HEK293 (cell line): Measurements from ENCODE around the gene SCGB1A1.

Source experiments
- CTCF ChIA-PET: fragments of 350-600 bp; formaldehyde crosslinking; extraction: SDS; loops from one replicate; lab custom pipeline; 2021; ENCODE audit warnings: antibody characterized with exemption; lab: Yijun Ruan, JAX
- POLR2A ChIA-PET: fragments of 300-600 bp; formaldehyde crosslinking; extraction: SDS; loops from one replicate; lab custom pipeline; 2020; ENCODE audit warnings: antibody characterized with exemption, inconsistent platforms; lab: Yijun Ruan, JAX
- H3K27ac ChIP-seq: fragments of 200-500 bp; sonication (Bioruptor generic); 2 replicates; pipeline ENCODE4 v1.5.1; 2014; ENCODE audit warnings: low read depth, low read length, control low read depth, inconsistent platforms; ENCODE audit errors: extremely low read depth
- H3K36me3 ChIP-seq, 2 experiments: fragments of 200-500 bp in 1 of 2; sonication (Bioruptor generic) in 1 of 2; 1 replicate in 1 of 2; 2 replicates in 1 of 2; pipeline ENCODE4 v1.5.1; 2014 to 2017; ENCODE audit warnings: inconsistent platforms in 2 of 2, low read length in 2 of 2; ENCODE audit not compliant: control insufficient read depth in 2 of 2, insufficient read depth in 1 of 2
- H3K4me1 ChIP-seq: fragments of 200-500 bp; sonication (Bioruptor generic); 2 replicates; pipeline ENCODE4 v1.5.1; 2014; ENCODE audit warnings: mild to moderate bottlenecking, low read length, inconsistent platforms; ENCODE audit not compliant: control insufficient read depth, insufficient read depth
- H3K4me3 ChIP-seq: 2 replicates; pipeline ENCODE4 v1.5.1; 2011; ENCODE audit warnings: low read depth, mild to moderate bottlenecking, control low read depth, low read length, moderate library complexity
- H3K9me3 ChIP-seq: fragments of 200-500 bp; sonication (Bioruptor generic); 2 replicates; pipeline ENCODE4 v1.5.1; 2014; ENCODE audit warnings: low read depth, low read length, inconsistent platforms; ENCODE audit not compliant: control insufficient read depth, insufficient read depth
- EGR2 ChIP-seq: fragments of 450-650 bp; formaldehyde crosslinking; IDR thresholded peaks from 2 replicates; pipeline ENCODE4 v1.5.1; 2016; ENCODE audit warnings: low read depth, missing biosample characterization, missing genetic modification characterization
- GLI4 ChIP-seq: fragments of 450-650 bp; formaldehyde crosslinking; IDR thresholded peaks from 2 replicates; pipeline ENCODE4 v1.5.1; 2016; ENCODE audit warnings: missing biosample characterization, missing genetic modification characterization
- KLF8 ChIP-seq: fragments of 450-650 bp; formaldehyde crosslinking; IDR thresholded peaks from 2 replicates; pipeline ENCODE4 v1.5.1; 2016; ENCODE audit warnings: missing biosample characterization, missing genetic modification characterization
- SCRT1 ChIP-seq: fragments of 450-650 bp; formaldehyde crosslinking; IDR thresholded peaks from 2 replicates; pipeline ENCODE4 v1.5.1; 2016; ENCODE audit warnings: missing biosample characterization, missing genetic modification characterization, borderline replicate concordance
- ZNF211 ChIP-seq: fragments of 450-650 bp; formaldehyde crosslinking; IDR thresholded peaks from 2 replicates; pipeline ENCODE4 v1.5.1; 2016; ENCODE audit warnings: low read depth, missing biosample characterization, missing genetic modification characterization
- ZNF248 ChIP-seq: fragments of 450-650 bp; formaldehyde crosslinking; IDR thresholded peaks from 2 replicates; pipeline ENCODE4 v1.5.1; 2017; ENCODE audit warnings: missing biosample characterization, missing genetic modification characterization
- ZNF366 ChIP-seq: fragments of 450-650 bp; formaldehyde crosslinking; conservative IDR thresholded peaks from 2 replicates; pipeline ENCODE4 v1.5.1; 2016; ENCODE audit warnings: missing biosample characterization, missing genetic modification characterization
- ZNF37A ChIP-seq: fragments of 450-650 bp; IDR thresholded peaks from 2 replicates; pipeline ENCODE4 v1.5.1; 2018; ENCODE audit warnings: missing biosample characterization, missing genetic modification characterization
- ZNF394 ChIP-seq: fragments of 450-650 bp; formaldehyde crosslinking; IDR thresholded peaks from 2 replicates; pipeline ENCODE4 v1.5.1; 2016; ENCODE audit warnings: missing biosample characterization, missing genetic modification characterization, mild to moderate bottlenecking, moderate library complexity, borderline replicate concordance
- ZNF501 ChIP-seq: fragments of 450-650 bp; formaldehyde crosslinking; IDR thresholded peaks from 2 replicates; pipeline ENCODE4 v1.5.1; 2016; ENCODE audit warnings: missing biosample characterization, missing genetic modification characterization
- ZNF561 ChIP-seq: fragments of 450-650 bp; IDR thresholded peaks from 2 replicates; pipeline ENCODE4 v1.5.1; 2018; ENCODE audit warnings: missing biosample characterization, missing genetic modification characterization, borderline replicate concordance
- ZNF585B ChIP-seq: fragments of 450-650 bp; formaldehyde crosslinking; IDR thresholded peaks from 2 replicates; pipeline ENCODE4 v1.5.1; 2016; ENCODE audit warnings: missing biosample characterization, missing genetic modification characterization
- ZNF664 ChIP-seq: fragments of 450-650 bp; formaldehyde crosslinking; IDR thresholded peaks from 2 replicates; pipeline ENCODE4 v1.5.1; 2016; ENCODE audit warnings: missing biosample characterization, missing genetic modification characterization
- ZNF677 ChIP-seq: fragments of 450-650 bp; IDR thresholded peaks from 2 replicates; pipeline ENCODE4 v1.5.0; 2018; ENCODE audit warnings: missing biosample characterization, mild to moderate bottlenecking, missing genetic modification characterization, moderate library complexity
- ZNF701 ChIP-seq: fragments of 450-650 bp; formaldehyde crosslinking; IDR thresholded peaks from 2 replicates; pipeline ENCODE4 v1.5.1; 2016; ENCODE audit warnings: missing biosample characterization, missing genetic modification characterization
- ZNF707 ChIP-seq: fragments of 450-650 bp; formaldehyde crosslinking; IDR thresholded peaks from 2 replicates; pipeline ENCODE4 v1.5.1; 2016; ENCODE audit warnings: missing biosample characterization, missing genetic modification characterization
- ZNF768 ChIP-seq: fragments of 450-650 bp; formaldehyde crosslinking; IDR thresholded peaks from 2 replicates; pipeline ENCODE4 v1.5.1; 2018; ENCODE audit warnings: missing biosample characterization, mild to moderate bottlenecking, missing genetic modification characterization
- ZNF830 ChIP-seq: fragments of 450-650 bp; IDR thresholded peaks from 2 replicates; pipeline ENCODE4 v1.5.0; 2018; ENCODE audit warnings: missing biosample characterization, missing genetic modification characterization, low read depth, mild to moderate bottlenecking, moderate library complexity
- ZSCAN16 ChIP-seq: fragments of 450-650 bp; formaldehyde crosslinking; IDR thresholded peaks from 2 replicates; pipeline ENCODE4 v1.5.1; 2016; ENCODE audit warnings: missing biosample characterization, missing genetic modification characterization
- ZXDB ChIP-seq: fragments of 450-650 bp; formaldehyde crosslinking; IDR thresholded peaks from 2 replicates; pipeline ENCODE4 v1.5.1; 2016; ENCODE audit warnings: missing biosample characterization, missing genetic modification characterization
- TF ChIP-seq, protein P1 (sequence below): fragments of 450-650 bp; formaldehyde crosslinking; IDR thresholded peaks from 2 replicates; pipeline ENCODE4 v1.5.1; 2016; ENCODE audit warnings: missing biosample characterization, missing genetic modification characterization
- TF ChIP-seq, protein P2 (sequence below): fragments of 450-650 bp; formaldehyde crosslinking; IDR thresholded peaks from 2 replicates; pipeline ENCODE4 v1.5.1; 2016; ENCODE audit warnings: missing biosample characterization, missing genetic modification characterization
- TF ChIP-seq, protein P3 (sequence below): fragments of 450-650 bp; formaldehyde crosslinking; IDR thresholded peaks from 2 replicates; pipeline ENCODE4 v1.5.1; 2017; ENCODE audit warnings: missing biosample characterization, missing genetic modification characterization

Gene SCGB1A1

DNA sequence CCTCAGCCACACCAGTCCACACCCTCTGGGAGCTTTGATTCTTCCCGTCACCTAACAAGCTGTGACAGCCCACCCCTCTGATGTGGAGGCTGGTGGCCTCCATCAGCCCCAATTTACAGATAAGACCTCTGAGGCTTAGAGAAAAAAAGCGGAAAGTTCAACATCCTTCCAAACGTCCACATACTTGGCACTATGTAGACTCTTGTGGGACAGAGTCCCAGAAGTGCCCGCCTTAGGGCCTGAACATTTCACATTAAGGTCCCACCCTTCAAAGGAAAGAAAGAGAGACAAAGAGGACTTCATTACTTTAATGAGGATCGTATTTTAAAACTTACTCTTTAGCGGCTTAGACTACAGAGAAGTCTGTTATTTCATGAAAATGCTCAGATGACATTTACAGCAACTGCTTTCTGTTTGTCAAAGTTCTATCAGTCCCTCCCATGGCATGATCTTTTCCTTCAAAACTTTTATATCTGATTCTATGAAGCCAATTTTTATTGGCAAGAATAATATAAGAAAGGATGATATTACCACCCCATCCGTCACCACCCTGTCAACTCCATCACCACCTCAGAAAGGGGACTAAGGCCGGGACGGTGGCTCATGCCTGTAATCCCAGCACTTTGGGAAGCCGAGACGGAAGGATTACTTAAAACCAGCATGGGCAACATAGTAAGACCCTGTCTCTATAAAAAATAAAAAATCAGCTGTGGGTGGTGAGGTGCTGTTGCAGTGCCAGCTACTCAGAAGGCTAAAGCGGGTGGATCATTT lies 15.7 kb upstream of the SCGB1A1 start:
- POLR2A ChIA-PET: interaction anchor here (1.1 kb wide), 1 partner anchor 171 kb away, joined by 3 read pairs; the partner anchor contains the start of gene EEF1G
- no peak for TF ChIP-seq GLI4 (tag by site-specific recombination)
- TF ChIP-seq ZNF366: no peak
- no peak for TF ChIP-seq ZNF707 (tag by site-specific recombination)
- TF ChIP-seq ZNF830 (tag by site-specific recombination): no peak
- no peak for TF ChIP-seq ZNF561 (tag by site-specific recombination)
- TF ChIP-seq EGR2 (tag by site-specific recombination): no peak
- no peak for TF ChIP-seq ZNF501 (tag by site-specific recombination)
- TF ChIP-seq, protein P1, sequence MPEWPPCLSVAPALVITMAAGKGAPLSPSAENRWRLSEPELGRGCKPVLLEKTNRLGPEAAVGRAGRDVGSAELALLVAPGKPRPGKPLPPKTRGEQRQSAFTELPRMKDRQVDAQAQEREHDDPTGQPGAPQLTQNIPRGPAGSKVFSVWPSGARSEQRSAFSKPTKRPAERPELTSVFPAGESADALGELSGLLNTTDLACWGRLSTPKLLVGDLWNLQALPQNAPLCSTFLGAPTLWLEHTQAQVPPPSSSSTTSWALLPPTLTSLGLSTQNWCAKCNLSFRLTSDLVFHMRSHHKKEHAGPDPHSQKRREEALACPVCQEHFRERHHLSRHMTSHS: no peak
- TF ChIP-seq ZNF585B: no peak
- TF ChIP-seq KLF8 (tag by site-specific recombination): no peak
- TF ChIP-seq ZNF677 (tag by site-specific recombination): no peak
- TF ChIP-seq, protein P2, sequence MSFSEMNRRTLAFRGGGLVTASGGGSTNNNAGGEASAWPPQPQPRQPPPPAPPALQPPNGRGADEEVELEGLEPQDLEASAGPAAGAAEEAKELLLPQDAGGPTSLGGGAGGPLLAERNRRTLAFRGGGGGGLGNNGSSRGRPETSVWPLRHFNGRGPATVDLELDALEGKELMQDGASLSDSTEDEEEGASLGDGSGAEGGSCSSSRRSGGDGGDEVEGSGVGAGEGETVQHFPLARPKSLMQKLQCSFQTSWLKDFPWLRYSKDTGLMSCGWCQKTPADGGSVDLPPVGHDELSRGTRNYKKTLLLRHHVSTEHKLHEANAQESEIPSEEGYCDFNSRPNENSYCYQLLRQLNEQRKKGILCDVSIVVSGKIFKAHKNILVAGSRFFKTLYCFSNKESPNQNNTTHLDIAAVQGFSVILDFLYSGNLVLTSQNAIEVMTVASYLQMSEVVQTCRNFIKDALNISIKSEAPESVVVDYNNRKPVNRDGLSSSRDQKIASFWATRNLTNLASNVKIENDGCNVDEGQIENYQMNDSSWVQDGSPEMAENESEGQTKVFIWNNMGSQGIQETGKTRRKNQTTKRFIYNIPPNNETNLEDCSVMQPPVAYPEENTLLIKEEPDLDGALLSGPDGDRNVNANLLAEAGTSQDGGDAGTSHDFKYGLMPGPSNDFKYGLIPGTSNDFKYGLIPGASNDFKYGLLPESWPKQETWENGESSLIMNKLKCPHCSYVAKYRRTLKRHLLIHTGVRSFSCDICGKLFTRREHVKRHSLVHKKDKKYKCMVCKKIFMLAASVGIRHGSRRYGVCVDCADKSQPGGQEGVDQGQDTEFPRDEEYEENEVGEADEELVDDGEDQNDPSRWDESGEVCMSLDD: no peak
- no peak for TF ChIP-seq ZNF248
- no peak for TF ChIP-seq ZNF37A (tag by site-specific recombination)
- no peak for TF ChIP-seq SCRT1
- TF ChIP-seq ZNF768 (tag by site-specific recombination): no peak
- no peak for TF ChIP-seq ZNF211 (tag by site-specific recombination)
- TF ChIP-seq ZNF701: no peak
- TF ChIP-seq ZXDB (tag by site-specific recombination): no peak
- Histone ChIP-seq H3K4me3 (no peak overlapping the region), H3K27ac (no peak overlapping the region), H3K9me3 (no peaks in the 10 kb centered on the region), H3K36me3 (no peaks in the 10 kb centered on the region), H3K4me1 (no peaks in the 10 kb centered on the region)
- CTCF ChIA-PET: interaction anchor here (0.7 to 3.3 kb wide), 3 partner anchors 8 to 21 kb away, joined by 3 to 14 read pairs (median 5); no protein-coding TSS in a partner anchor

DNA sequence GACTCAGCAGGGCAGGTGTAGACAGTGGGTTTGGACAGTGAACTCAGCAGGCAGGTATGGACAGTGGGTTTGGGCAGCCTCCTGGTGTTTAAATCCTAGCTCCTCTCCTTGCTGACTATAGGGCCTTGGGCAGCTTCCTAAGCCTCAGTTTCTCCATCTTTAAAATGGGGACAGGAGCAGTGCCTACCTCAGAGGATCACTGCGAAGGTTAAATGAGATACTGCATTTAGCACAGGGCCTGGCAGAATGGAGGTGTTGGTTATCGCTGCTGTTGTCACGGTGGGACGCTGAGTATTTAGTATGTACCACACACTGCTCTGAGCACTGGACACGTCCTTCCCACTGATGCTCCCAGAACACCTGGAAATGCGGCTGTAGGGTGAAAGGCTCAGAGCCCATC lies 14.4 kb upstream of the SCGB1A1 start:
- Histone ChIP-seq H3K4me1 (no peaks in the 10 kb centered on the region), H3K4me3 (no peak overlapping the region), H3K36me3 (no peaks in the 10 kb centered on the region), H3K9me3 (no peaks in the 10 kb centered on the region), H3K27ac (no peak overlapping the region)
- TF ChIP-seq ZNF394 (tag by site-specific recombination) (no peak), GLI4 (tag by site-specific recombination) (no peak), ZNF664 (tag by site-specific recombination) (peak; percentile 66), ZNF677 (tag by site-specific recombination) (no peak), ZSCAN16 (tag by site-specific recombination) (no peak)
- TF ChIP-seq, protein P3, sequence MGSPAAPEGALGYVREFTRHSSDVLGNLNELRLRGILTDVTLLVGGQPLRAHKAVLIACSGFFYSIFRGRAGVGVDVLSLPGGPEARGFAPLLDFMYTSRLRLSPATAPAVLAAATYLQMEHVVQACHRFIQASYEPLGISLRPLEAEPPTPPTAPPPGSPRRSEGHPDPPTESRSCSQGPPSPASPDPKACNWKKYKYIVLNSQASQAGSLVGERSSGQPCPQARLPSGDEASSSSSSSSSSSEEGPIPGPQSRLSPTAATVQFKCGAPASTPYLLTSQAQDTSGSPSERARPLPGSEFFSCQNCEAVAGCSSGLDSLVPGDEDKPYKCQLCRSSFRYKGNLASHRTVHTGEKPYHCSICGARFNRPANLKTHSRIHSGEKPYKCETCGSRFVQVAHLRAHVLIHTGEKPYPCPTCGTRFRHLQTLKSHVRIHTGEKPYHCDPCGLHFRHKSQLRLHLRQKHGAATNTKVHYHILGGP (tag by site-specific recombination): no peak
- ChIA-PET CTCF (interaction anchor here (0.6 to 3.3 kb wide), 3 partner anchors 20 to 167 kb away, joined by 3 to 14 read pairs (median 3); no protein-coding TSS in a partner anchor), POLR2A (no interaction called here)
